ENCODE measurements around the gene MIAT.

DNA sequence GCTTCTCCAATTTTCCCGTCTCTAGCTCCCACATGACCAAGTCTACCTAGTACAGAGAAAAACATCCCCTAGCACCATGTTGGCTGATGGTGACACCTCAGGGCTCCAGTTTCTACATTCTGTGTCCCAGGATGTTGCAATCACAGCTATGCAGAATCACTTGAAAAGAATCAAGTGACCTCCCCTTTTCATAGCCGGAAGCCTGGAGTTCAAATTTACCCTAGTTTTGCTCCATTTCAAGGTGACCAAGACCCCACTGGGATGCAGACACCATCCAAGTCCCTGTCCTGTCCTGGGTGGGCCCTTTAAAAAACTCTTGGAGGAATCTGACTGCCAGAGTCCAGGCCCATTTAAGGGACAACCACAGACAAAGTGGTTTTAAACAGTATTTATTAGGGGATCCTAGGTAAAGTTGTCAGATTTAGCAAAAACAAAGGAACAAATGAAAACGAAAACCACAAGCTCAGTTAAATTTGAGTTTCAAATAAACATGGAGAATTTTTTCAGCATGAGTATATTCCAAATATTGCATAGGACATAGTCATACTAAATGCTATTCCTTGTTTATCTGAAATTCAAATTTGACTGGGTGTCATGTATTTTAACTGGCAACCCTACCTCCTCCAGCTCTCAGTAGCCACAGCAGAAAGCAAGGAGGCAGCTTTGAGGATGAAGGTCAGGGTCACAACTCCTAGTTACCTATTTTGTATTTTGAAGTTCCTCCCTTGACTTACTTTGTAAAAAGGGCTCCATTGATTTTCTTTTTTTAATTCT lies 52.4 kb downstream of the MIAT start:
- TF ChIP-seq SP4 (IDR thresholded peaks at IDR 0.05; ENCODE audit: low read length): no peak
- no peak for TF ChIP-seq CBX8 (IDR thresholded peaks at IDR 0.05; ENCODE audit: borderline replicate concordance, low read depth, low read length)
- TF ChIP-seq CEBPB (IDR thresholded peaks at IDR 0.05; ENCODE audit: low read depth, low read length): no peak
- no peak for TF ChIP-seq SP1 (IDR thresholded peaks at IDR 0.05; ENCODE audit: low read depth, low read length)
- no peak for TF ChIP-seq GTF2F1 (IDR thresholded peaks at IDR 0.05; ENCODE audit: borderline replicate concordance, low read depth, low read length)
- TF ChIP-seq PHF8 (conservative IDR thresholded peaks at IDR 0.05; ENCODE audit: low read depth, low read length): no peak
- TF ChIP-seq GABPA (IDR thresholded peaks at IDR 0.05; ENCODE audit: borderline replicate concordance, insufficient read depth, low read length): no peak
- TF ChIP-seq POLR2A (IDR thresholded peaks at IDR 0.05; ENCODE audit: control extremely low read depth in 1 of 2, low read depth in 2 of 2, low read length in 2 of 2): no peak
- TF ChIP-seq, protein P1, sequence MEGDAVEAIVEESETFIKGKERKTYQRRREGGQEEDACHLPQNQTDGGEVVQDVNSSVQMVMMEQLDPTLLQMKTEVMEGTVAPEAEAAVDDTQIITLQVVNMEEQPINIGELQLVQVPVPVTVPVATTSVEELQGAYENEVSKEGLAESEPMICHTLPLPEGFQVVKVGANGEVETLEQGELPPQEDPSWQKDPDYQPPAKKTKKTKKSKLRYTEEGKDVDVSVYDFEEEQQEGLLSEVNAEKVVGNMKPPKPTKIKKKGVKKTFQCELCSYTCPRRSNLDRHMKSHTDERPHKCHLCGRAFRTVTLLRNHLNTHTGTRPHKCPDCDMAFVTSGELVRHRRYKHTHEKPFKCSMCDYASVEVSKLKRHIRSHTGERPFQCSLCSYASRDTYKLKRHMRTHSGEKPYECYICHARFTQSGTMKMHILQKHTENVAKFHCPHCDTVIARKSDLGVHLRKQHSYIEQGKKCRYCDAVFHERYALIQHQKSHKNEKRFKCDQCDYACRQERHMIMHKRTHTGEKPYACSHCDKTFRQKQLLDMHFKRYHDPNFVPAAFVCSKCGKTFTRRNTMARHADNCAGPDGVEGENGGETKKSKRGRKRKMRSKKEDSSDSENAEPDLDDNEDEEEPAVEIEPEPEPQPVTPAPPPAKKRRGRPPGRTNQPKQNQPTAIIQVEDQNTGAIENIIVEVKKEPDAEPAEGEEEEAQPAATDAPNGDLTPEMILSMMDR (IDR thresholded peaks at IDR 0.05; ENCODE audit: control extremely low read depth in 1 of 3, insufficient read depth in 1 of 3, low read depth in 1 of 3, low read length in 3 of 3): no peak
- no peak for TF ChIP-seq YY1 (IDR thresholded peaks at IDR 0.05; ENCODE audit: low read depth, low read length)
- TF ChIP-seq, protein P2, sequence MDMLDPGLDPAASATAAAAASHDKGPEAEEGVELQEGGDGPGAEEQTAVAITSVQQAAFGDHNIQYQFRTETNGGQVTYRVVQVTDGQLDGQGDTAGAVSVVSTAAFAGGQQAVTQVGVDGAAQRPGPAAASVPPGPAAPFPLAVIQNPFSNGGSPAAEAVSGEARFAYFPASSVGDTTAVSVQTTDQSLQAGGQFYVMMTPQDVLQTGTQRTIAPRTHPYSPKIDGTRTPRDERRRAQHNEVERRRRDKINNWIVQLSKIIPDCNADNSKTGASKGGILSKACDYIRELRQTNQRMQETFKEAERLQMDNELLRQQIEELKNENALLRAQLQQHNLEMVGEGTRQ (IDR thresholded peaks at IDR 0.05; ENCODE audit: low read length): no peak
- no peak for TF ChIP-seq EP300 (IDR thresholded peaks at IDR 0.05; ENCODE audit: borderline replicate concordance in 1 of 2, low read depth in 2 of 2, low read length in 2 of 2)

Data from H1 (cell line).